Calu3 (cell line): ENCODE results near the gene HSPB3. TPM values are rescaled to one million over a fixed set of nuclear protein-coding genes. Genes with fewer than 3 reads are reported as not detected.

Experiments used
- BruUV-seq: library from RNA; stranded (reverse); fragments of 400-500 nt; replicated peaks from 2 replicates; lab custom pipeline; 2021; lab: Mats Ljungman, UMichigan
- CTCF ChIA-PET: fragments of 300-600 bp; sonication (Branson Sonifier 250); formaldehyde crosslinking; loops from one replicate; lab custom pipeline; 2022; ENCODE audit warnings: antibody characterized with exemption; lab: Charles Lee
- DNase-seq: peaks from one replicate; pipeline ENCODE4 v3.0.0; 2022
- H3K27ac Mint-ChIP-seq: one replicate; pipeline ENCODE4 v1.8.0; 2022; ENCODE audit warnings: mixed read lengths; ENCODE audit not compliant: unreplicated experiment
- H3K27me3 Mint-ChIP-seq: one replicate; pipeline ENCODE4 v1.8.0; 2022; ENCODE audit warnings: mixed read lengths; ENCODE audit not compliant: unreplicated experiment
- H3K36me3 Mint-ChIP-seq: one replicate; pipeline ENCODE4 v1.8.0; 2022; ENCODE audit warnings: mild to moderate bottlenecking, moderate library complexity, mixed read lengths; ENCODE audit not compliant: insufficient read depth, unreplicated experiment
- H3K4me1 Mint-ChIP-seq: one replicate; pipeline ENCODE4 v1.8.0; 2022; ENCODE audit warnings: mild to moderate bottlenecking, low read depth, mixed read lengths; ENCODE audit not compliant: unreplicated experiment
- H3K4me3 Mint-ChIP-seq: one replicate; pipeline ENCODE4 v1.8.0; 2022; ENCODE audit warnings: mild to moderate bottlenecking, low read depth, moderate library complexity, mixed read lengths; ENCODE audit not compliant: unreplicated experiment
- H3K9me3 Mint-ChIP-seq: one replicate; pipeline ENCODE4 v1.8.0; 2022; ENCODE audit warnings: low read depth, mixed read lengths; ENCODE audit not compliant: unreplicated experiment
- intact Hi-C: fragments of 100-400 bp; cut with micrococcal nuclease; formaldehyde crosslinking; loops from one replicate; pipeline ENCODE4 v1.10.0; 2022; ENCODE audit not compliant: unreplicated experiment
- total RNA-seq: library from RNA; stranded (reverse); gene quantifications from 2 replicates; pipeline ENCODE4 v1.2.3, GENCODE V29; 2022
- TF ChIP-seq, protein P1 (sequence below): fragments of 200-600 bp; IDR thresholded peaks from one replicate; pipeline ENCODE4 v1.8.0; 2022; ENCODE audit warnings: antibody characterized with exemption; ENCODE audit not compliant: unreplicated experiment

The HSPB3 gene
- total RNA-seq, 1 experiment from 2014 or later = not detected

DNA sequence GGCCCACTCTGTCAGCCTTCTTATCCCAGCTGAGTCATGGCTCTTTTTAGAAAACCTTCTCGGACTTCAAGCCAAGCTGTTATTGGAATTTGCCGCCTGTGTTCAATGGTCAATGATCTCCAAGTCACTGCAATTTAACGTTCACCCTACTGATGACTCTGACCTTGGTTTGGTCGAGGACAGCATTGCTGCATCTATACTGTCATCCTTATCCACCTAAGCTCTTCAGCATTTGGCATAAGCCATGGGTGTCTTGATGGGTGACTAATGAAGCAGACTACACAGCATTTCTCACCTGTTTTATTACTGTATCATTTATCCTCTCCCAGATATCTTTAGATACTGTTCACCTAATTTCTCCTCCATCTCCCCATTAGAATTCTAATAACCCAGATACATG, 5.6 kb upstream of the HSPB3 start:
- CTCF ChIA-PET = no interaction called here
- no peak for DNase-seq
- TF ChIP-seq, protein P1, sequence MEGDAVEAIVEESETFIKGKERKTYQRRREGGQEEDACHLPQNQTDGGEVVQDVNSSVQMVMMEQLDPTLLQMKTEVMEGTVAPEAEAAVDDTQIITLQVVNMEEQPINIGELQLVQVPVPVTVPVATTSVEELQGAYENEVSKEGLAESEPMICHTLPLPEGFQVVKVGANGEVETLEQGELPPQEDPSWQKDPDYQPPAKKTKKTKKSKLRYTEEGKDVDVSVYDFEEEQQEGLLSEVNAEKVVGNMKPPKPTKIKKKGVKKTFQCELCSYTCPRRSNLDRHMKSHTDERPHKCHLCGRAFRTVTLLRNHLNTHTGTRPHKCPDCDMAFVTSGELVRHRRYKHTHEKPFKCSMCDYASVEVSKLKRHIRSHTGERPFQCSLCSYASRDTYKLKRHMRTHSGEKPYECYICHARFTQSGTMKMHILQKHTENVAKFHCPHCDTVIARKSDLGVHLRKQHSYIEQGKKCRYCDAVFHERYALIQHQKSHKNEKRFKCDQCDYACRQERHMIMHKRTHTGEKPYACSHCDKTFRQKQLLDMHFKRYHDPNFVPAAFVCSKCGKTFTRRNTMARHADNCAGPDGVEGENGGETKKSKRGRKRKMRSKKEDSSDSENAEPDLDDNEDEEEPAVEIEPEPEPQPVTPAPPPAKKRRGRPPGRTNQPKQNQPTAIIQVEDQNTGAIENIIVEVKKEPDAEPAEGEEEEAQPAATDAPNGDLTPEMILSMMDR = no peak
- Mint-ChIP-seq H3K4me3 (no peak overlapping the region), H3K27me3 (no peaks in the 10 kb centered on the region), H3K36me3 (no peaks in the 10 kb centered on the region), H3K9me3 (no peaks in the 10 kb centered on the region), H3K4me1 (no peaks in the 10 kb centered on the region), H3K27ac (no peak overlapping the region)
- no TSS peak for BruUV-seq
- intact Hi-C loops = no loop called here

DNA sequence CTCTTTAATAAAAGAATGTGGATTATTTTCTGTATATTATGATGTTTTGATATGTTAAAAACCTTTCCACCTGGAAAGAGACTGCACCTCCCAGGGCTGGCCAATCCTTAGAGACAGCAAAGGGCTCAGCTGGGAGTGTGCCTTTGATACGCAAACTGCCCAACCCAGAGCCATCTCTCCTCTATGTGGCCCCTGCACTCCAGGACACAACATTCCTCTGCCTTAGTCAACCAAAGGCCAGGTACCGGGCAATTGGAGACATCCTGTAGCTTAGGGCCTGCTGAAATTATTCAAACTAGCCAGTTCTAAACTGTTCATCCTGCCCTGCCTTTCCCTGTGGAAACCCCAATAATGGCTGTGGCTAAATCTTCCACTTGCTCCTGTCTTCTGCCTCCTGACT, 5.0 kb upstream of the HSPB3 start:
- H3K27me3 Mint-ChIP-seq = no peaks in the 10 kb centered on the region
- CTCF ChIA-PET = no interaction called here
- no peak for DNase-seq
- no peaks in the 10 kb centered on the region for H3K36me3 Mint-ChIP-seq
- H3K9me3 Mint-ChIP-seq = no peaks in the 10 kb centered on the region
- intact Hi-C loops = no loop called here
- no peak overlapping the region for H3K27ac Mint-ChIP-seq
- no peak overlapping the region for H3K4me3 Mint-ChIP-seq
- TF ChIP-seq, protein P1 = no peak
- BruUV-seq = no TSS peak
- H3K4me1 Mint-ChIP-seq = no peaks in the 10 kb centered on the region

DNA sequence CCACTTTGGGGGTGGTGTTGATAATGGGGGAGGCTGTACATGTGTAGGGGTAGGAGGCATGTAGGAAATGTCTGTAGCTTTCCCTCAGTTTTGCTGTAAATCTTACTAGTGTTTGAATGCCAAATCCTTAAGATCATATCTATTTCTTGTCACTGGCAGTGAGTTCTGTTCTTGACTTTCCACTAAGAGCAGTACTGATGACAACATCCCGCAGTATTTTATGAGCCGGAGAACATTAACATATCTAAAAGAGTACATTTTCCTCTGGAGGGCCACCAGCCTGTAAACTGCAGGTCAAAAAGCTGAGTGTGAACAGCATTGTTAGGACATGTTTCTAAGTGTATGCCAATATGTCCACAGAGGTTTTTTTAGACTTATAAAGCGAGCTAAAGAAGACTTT, 2.5 kb upstream of the HSPB3 start:
- no peaks in the 10 kb centered on the region for H3K4me1 Mint-ChIP-seq
- H3K27me3 Mint-ChIP-seq = no peaks in the 10 kb centered on the region
- DNase-seq = no peak
- H3K9me3 Mint-ChIP-seq = no peaks in the 10 kb centered on the region
- no peaks in the 10 kb centered on the region for H3K36me3 Mint-ChIP-seq
- no peak overlapping the region for H3K4me3 Mint-ChIP-seq
- BruUV-seq = no TSS peak
- CTCF ChIA-PET = interaction anchor here (1.2 kb wide), 1 partner anchor 10 kb away, joined by 3 read pairs; no protein-coding TSS in a partner anchor
- TF ChIP-seq, protein P1 = no peak
- no peak overlapping the region for H3K27ac Mint-ChIP-seq
- intact Hi-C loops = no loop called here

DNA sequence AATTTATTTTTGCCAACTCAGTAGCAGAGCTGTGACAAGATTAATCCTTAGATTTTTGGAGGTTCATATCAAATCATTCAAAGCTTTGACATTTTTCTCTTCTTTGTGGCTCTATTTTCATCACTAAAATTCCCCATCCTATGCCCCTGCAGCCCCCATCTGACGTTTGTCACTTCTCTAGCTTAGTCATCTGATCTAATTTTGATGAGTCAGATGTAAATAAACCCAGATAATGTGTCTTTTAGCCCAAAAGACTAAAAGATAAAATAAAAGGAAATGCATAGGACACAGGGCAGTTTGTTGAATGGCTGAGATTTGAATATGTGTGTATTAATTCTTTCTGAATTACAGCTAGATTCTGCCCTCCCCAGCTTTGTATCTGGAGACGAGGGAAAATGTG, 897 bp upstream of the HSPB3 start:
- intact Hi-C loops = no loop called here
- TF ChIP-seq, protein P1 = no peak
- Mint-ChIP-seq H3K27me3 (peaks cover 12% of the 10 kb centered on the region), H3K4me1 (no peaks in the 10 kb centered on the region), H3K27ac (no peak overlapping the region), H3K4me3 (no peak overlapping the region), H3K36me3 (no peaks in the 10 kb centered on the region), H3K9me3 (no peaks in the 10 kb centered on the region)
- no peak for DNase-seq
- no TSS peak for BruUV-seq
- CTCF ChIA-PET = interaction anchor here (0.5 kb wide), 1 partner anchor 539 kb away, joined by 4 read pairs; no protein-coding TSS in a partner anchor
